GM12891 (cell line): ENCODE results near the gene TANC1.

Source experiments
- POLR2A ChIP-seq: IDR thresholded peaks from 2 replicates; pipeline ENCODE4 v1.6.1; 2011; ENCODE audit warnings: low read depth, low read length, control low read depth
- POLR2AphosphoS5 ChIP-seq: IDR thresholded peaks from 2 replicates; pipeline ENCODE4 v1.6.1; 2011; ENCODE audit warnings: low read depth, low read length, control low read depth
- POU2F2 ChIP-seq: IDR thresholded peaks from 2 replicates; pipeline ENCODE4 v1.6.1; 2011; ENCODE audit warnings: low read depth, mild to moderate bottlenecking, control low read depth, low read length, moderate library complexity

- TF ChIP-seq POU2F2 (no peak), POLR2AphosphoS5 (no peak), POLR2A (no peak)
These were observed 293.8 kb downstream of the TANC1 start for GRCh38 chr2:159262226-159262625.
